HepG2 (cell line): ENCODE results near the gene EP300. TPM values are rescaled to one million over a fixed set of nuclear protein-coding genes. Genes with fewer than 3 reads are reported as not detected.

Source experiments
- AGO2 ChIP-seq: fragments of 200-400 bp; formaldehyde crosslinking; optimal IDR thresholded peaks from 2 replicates; pipeline ENCODE3; 2017; ENCODE audit warnings: mild to moderate bottlenecking, low read depth, low read length, moderate library complexity
- BRD4 ChIP-seq: sonication (generic); formaldehyde crosslinking; IDR thresholded peaks from 2 replicates; pipeline ENCODE4 v1.4.0; 2020; ENCODE audit warnings: missing genetic modification reagents
- EP300 ChIP-seq, 3 experiments: sonication (generic) in 1 of 3; formaldehyde crosslinking in 1 of 3; IDR thresholded peaks; 2 replicates each; pipeline versions ENCODE4 v1.5.1 to v1.6.1; 2011 to 2020; ENCODE audit warnings: low read depth in 2 of 3, low read length in 2 of 3, borderline replicate concordance in 1 of 3, improper control_type of control experiment in 1 of 3, mild to moderate bottlenecking in 1 of 3, missing genetic modification reagents in 1 of 3, moderate library complexity in 1 of 3
- ETV5 ChIP-seq: IDR thresholded peaks from 2 replicates; pipeline ENCODE4 v1.6.1; 2018; ENCODE audit warnings: missing biosample characterization, missing genetic modification reagents, inconsistent platforms, borderline replicate concordance
- GABPB1 ChIP-seq: IDR thresholded peaks from 2 replicates; pipeline ENCODE4 v1.6.1; 2016; ENCODE audit warnings: mild to moderate bottlenecking, missing genetic modification reagents, moderate library complexity, missing compliant biosample characterization
- HNF4G ChIP-seq, 2 experiments: sonication (generic) in 1 of 2; formaldehyde crosslinking in 1 of 2; IDR thresholded peaks; 2 replicates each; pipeline versions ENCODE4 v1.4.0 to v1.6.1; 2011 to 2020; ENCODE audit warnings: borderline replicate concordance in 2 of 2, low read depth in 2 of 2, mild to moderate bottlenecking in 2 of 2, low read length in 1 of 2, missing genetic modification reagents in 1 of 2, moderate library complexity in 1 of 2
- MYC ChIP-seq: sonication (generic); formaldehyde crosslinking; IDR thresholded peaks from 2 replicates; pipeline ENCODE4 v1.9.0; 2021; ENCODE audit warnings: missing genetic modification reagents, borderline replicate concordance
- NONO ChIP-seq, 2 experiments: fragments of 450-650 bp in 1 of 2; sonication (generic) in 1 of 2; formaldehyde crosslinking in 1 of 2; IDR thresholded peaks in 1 of 2; conservative IDR thresholded peaks in 1 of 2; 2 replicates each; pipeline versions ENCODE4 v1.6.1 to v1.8.0; 2017 to 2022; ENCODE audit warnings: mild to moderate bottlenecking in 1 of 2, missing genetic modification reagents in 1 of 2, moderate library complexity in 1 of 2
- NR2F2 ChIP-seq: IDR thresholded peaks from 2 replicates; pipeline ENCODE4 v1.6.1; 2012; ENCODE audit warnings: low read depth, inconsistent platforms, borderline replicate concordance
- NR2F6 ChIP-seq, 2 experiments: IDR thresholded peaks; 2 replicates each; pipeline ENCODE4 v1.6.1; 2016; ENCODE audit warnings: antibody characterized with exemption in 1 of 2, mild to moderate bottlenecking in 1 of 2
- PAXIP1 ChIP-seq: sonication (generic); formaldehyde crosslinking; conservative IDR thresholded peaks from 2 replicates; pipeline ENCODE4 v1.4.0; 2020; ENCODE audit warnings: mild to moderate bottlenecking, missing genetic modification reagents, moderate library complexity
- RXRA ChIP-seq: sonication (generic); formaldehyde crosslinking; IDR thresholded peaks from 2 replicates; pipeline ENCODE4 v1.5.1; 2020; ENCODE audit warnings: missing genetic modification reagents
- TARDBP ChIP-seq: sonication (generic); formaldehyde crosslinking; IDR thresholded peaks from 2 replicates; pipeline ENCODE4 v1.8.0; 2022; ENCODE audit warnings: mild to moderate bottlenecking, missing genetic modification reagents
- WIZ ChIP-seq: sonication (generic); formaldehyde crosslinking; IDR thresholded peaks from 2 replicates; pipeline ENCODE4 v1.5.1; 2020; ENCODE audit warnings: mild to moderate bottlenecking, missing genetic modification reagents
- ZFP36L1 ChIP-seq: sonication (generic); formaldehyde crosslinking; IDR thresholded peaks from 2 replicates; pipeline ENCODE4 v1.8.0; 2022; ENCODE audit warnings: mild to moderate bottlenecking, missing genetic modification reagents, moderate library complexity
- ZMYM3 ChIP-seq: sonication (generic); formaldehyde crosslinking; IDR thresholded peaks from 2 replicates; pipeline ENCODE4 v1.5.1; 2020; ENCODE audit warnings: mild to moderate bottlenecking, missing genetic modification reagents
- ZNF546 ChIP-seq: sonication (generic); formaldehyde crosslinking; conservative IDR thresholded peaks from 2 replicates; pipeline ENCODE4 v1.8.1; 2023; ENCODE audit warnings: mild to moderate bottlenecking, missing genetic modification reagents
- polyA plus RNA-seq, 8 experiments: library from polyadenylated mRNA; depleted of rRNA in 3 of 8; stranded (reverse) in 7 of 8; unstranded in 1 of 8; fragments of >200 nt; fragmentation: Illumina TruSeq in 4 of 8; extraction: Trizol in 4 of 8; gene quantifications; 2 replicates each; pipeline versions ENCODE4 v1.2.1 to v1.2.3, GENCODE V29; 2011 to 2016; ENCODE audit warnings: low read depth in 4 of 8, missing spikeins in 1 of 8, mixed read lengths in 1 of 8; ENCODE audit not compliant: insufficient read depth in 1 of 8
- total RNA-seq, 5 experiments: library from RNA; depleted of rRNA; stranded (reverse); fragments of >200 nt; fragmentation: Illumina TruSeq; extraction: Trizol; gene quantifications; 2 replicates each; pipeline ENCODE4 v1.2.3, GENCODE V29; 2016; ENCODE audit warnings: low read depth in 1 of 5
- TF ChIP-seq, protein P1 (sequence below): sonication (generic); formaldehyde crosslinking; IDR thresholded peaks from 2 replicates; pipeline ENCODE4 v1.5.1; 2020; ENCODE audit warnings: mild to moderate bottlenecking, missing genetic modification reagents, moderate library complexity
- TF ChIP-seq, protein P2 (sequence below): sonication (generic); formaldehyde crosslinking; IDR thresholded peaks from 2 replicates; pipeline ENCODE4 v1.9.0; 2022; ENCODE audit warnings: low read depth, missing genetic modification reagents

Gene EP300
- total and polyA plus RNA-seq, 2 of the 13 experiments (the other 11 are each of a cell fraction or from before 2014, with no cell fraction given) = 13.6 to 14.9 TPM

DNA sequence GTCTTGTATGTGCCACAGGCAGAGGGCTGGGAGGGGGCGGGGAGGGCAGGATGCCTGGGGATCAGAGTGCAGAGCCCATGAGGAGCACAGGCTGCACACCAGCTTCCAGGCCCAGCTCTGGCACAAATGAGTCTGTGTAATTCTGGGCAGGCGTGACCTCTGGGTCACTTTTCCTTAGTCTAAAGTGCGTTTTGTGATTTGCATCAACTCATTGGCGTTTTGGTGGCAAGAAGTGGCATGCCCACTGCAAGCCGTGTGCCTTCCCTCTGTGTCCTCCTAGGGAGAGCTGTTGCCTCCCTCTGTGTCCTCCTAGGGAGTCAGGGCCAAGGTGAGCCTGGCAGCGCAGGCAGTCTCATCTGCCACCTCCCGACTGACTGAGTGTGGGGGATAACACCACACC is 131.1 kb downstream of the EP300 start (continued):
- TF ChIP-seq PAXIP1 (CRISPR knock-in tag) (peak; percentile 57; the same call in 1 of the 2 replicates), MYC (CRISPR knock-in tag) (peak; percentile 32; the same call in 1 of the 2 replicates), HNF4G (IDR thresholded peaks at IDR 0.05; ENCODE audit: borderline replicate concordance, low read depth, low read length) (peak; percentile 59), HNF4G (CRISPR knock-in tag; IDR thresholded peaks at IDR 0.05; ENCODE audit: borderline replicate concordance, low read depth) (no peak), NONO (IDR thresholded peaks at IDR 0.05) (no peak), NONO (CRISPR knock-in tag; conservative IDR thresholded peaks at IDR 0.05) (peak; percentile 51; the same call in 1 of the 2 replicates), NR2F2 (peak; percentile 49), ZFP36L1 (no peak), WIZ (no peak), TARDBP (CRISPR knock-in tag) (no peak), EP300 (IDR thresholded peaks at IDR 0.05; ENCODE audit: low read depth in 2 of 2, low read length in 2 of 2) (peak in 1 of 2 experiments; percentile 27; a peak in 1 of 4 replicates), EP300 (CRISPR knock-in tag; IDR thresholded peaks at IDR 0.05; ENCODE audit: borderline replicate concordance) (no peak), AGO2 (peak; percentile 16), ETV5 (CRISPR knock-in tag) (no peak), GABPB1 (CRISPR knock-in tag) (0 out of 2 replicates have a peak, but pooled peaks have one; percentile 10), RXRA (peak; percentile 91), ZMYM3 (0 out of 2 replicates have a peak, but pooled peaks have one; percentile 15), NR2F6 (IDR thresholded peaks at IDR 0.05) (peak; percentile 70), NR2F6 (CRISPR knock-in tag; IDR thresholded peaks at IDR 0.05) (peak; percentile 81), ZNF546 (CRISPR knock-in tag) (no peak), BRD4 (CRISPR knock-in tag) (0 out of 2 replicates have a peak, but pooled peaks have one; percentile 26)
- TF ChIP-seq, protein P1, sequence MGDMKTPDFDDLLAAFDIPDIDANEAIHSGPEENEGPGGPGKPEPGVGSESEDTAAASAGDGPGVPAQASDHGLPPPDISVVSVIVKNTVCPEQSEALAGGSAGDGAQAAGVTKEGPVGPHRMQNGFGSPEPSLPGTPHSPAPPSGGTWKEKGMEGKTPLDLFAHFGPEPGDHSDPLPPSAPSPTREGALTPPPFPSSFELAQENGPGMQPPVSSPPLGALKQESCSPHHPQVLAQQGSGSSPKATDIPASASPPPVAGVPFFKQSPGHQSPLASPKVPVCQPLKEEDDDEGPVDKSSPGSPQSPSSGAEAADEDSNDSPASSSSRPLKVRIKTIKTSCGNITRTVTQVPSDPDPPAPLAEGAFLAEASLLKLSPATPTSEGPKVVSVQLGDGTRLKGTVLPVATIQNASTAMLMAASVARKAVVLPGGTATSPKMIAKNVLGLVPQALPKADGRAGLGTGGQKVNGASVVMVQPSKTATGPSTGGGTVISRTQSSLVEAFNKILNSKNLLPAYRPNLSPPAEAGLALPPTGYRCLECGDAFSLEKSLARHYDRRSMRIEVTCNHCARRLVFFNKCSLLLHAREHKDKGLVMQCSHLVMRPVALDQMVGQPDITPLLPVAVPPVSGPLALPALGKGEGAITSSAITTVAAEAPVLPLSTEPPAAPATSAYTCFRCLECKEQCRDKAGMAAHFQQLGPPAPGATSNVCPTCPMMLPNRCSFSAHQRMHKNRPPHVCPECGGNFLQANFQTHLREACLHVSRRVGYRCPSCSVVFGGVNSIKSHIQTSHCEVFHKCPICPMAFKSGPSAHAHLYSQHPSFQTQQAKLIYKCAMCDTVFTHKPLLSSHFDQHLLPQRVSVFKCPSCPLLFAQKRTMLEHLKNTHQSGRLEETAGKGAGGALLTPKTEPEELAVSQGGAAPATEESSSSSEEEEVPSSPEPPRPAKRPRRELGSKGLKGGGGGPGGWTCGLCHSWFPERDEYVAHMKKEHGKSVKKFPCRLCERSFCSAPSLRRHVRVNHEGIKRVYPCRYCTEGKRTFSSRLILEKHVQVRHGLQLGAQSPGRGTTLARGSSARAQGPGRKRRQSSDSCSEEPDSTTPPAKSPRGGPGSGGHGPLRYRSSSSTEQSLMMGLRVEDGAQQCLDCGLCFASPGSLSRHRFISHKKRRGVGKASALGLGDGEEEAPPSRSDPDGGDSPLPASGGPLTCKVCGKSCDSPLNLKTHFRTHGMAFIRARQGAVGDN (CRISPR knock-in tag) = peak; percentile 88
- TF ChIP-seq, protein P2, sequence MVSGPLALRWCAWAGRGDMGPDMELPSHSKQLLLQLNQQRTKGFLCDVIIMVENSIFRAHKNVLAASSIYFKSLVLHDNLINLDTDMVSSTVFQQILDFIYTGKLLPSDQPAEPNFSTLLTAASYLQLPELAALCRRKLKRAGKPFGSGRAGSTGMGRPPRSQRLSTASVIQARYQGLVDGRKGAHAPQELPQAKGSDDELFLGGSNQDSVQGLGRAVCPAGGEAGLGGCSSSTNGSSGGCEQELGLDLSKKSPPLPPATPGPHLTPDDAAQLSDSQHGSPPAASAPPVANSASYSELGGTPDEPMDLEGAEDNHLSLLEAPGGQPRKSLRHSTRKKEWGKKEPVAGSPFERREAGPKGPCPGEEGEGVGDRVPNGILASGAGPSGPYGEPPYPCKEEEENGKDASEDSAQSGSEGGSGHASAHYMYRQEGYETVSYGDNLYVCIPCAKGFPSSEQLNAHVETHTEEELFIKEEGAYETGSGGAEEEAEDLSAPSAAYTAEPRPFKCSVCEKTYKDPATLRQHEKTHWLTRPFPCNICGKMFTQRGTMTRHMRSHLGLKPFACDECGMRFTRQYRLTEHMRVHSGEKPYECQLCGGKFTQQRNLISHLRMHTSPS (CRISPR knock-in tag) = peak; percentile 95
